Stimulated activated CD8-positive, alpha-beta memory T cell treated with anti-CD3 and anti-CD28 coated beads, Interleukin-15, amount 100 ng/mL, for 24 hours (primary cell): ENCODE data around the gene CYP4B1.
"Not testable (repeated sequence)": the region's sequence is repeated elsewhere in the genome, so short reads cannot be mapped to it uniquely, and the experiment has no call there.

Source experiments
- DNase-seq: peaks from one replicate; pipeline ENCODE4 v3.0.0-alpha.2; 2020; ENCODE audit warnings: low read depth

Gene CYP4B1

DNA sequence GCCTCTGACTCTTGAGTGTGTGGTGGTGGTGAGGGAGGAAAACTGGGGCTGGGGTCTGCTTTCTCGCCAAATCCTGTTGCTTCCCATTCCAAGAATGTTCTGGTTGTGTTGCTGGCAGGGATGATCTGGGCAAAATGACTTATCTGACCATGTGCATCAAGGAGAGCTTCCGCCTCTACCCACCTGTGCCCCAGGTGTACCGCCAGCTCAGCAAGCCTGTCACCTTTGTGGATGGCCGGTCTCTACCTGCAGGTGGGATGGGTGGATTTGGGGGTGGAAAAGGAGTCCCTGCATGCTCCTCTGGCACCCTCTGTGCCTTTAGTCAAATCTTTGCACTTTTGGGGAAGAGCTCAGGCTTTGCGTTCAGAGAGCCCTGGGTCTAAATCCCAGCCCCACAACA is 18.1 kb downstream of the CYP4B1 start:
- no peak for DNase-seq

DNA sequence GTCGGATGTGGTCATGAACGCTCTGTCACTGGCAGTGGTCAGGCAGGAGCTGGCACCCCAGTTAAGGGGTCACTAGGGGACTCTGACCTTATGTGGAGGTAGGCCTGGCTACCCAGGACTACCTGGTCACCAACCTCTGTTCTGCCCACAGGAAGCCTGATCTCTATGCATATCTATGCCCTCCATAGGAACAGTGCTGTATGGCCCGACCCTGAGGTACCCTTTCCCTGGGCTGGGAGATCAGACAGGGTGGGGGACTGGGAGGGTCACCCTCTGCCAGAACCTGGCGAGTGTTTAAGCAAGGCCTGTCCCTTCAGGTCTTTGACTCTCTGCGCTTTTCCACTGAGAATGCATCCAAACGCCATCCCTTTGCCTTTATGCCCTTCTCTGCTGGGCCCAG is 19.0 kb downstream of the CYP4B1 start:
- DNase-seq = no peak

DNA sequence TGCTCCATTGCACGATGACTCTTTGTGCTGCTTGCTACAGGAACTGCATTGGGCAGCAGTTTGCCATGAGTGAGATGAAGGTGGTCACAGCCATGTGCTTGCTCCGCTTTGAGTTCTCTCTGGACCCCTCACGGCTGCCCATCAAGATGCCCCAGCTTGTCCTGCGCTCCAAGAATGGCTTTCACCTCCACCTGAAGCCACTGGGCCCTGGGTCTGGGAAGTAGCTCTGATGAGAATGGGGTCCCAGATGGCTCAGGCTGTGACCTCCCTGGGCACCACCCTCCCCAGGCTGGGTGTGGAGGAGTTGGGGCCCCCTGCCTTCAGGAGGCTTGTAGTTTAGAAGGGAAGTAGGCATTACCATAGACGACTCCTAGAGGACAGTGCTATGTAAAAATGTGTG is 19.7 kb downstream of the CYP4B1 start:
- DNase-seq = no peak

DNA sequence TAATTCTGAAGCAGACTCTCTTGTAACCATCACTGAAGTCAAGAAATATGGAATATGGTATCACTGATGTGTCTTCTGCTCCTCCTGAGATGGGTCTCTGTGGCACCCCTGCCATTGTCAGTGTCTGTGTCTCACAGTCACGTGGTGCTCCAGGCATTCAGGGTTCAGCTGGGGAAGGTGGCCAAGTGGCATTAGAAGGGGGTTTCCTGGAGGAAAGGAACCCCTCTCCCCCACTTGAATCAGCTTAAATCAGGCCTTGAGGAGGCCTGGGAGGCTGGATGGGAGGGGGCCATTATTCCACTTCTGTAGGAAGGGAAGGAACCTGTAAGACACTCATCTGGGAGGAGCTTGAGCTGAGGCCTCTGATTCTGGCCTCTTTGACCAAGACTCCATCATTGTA is 20.5 kb downstream of the CYP4B1 start:
- DNase-seq = no peak

DNA sequence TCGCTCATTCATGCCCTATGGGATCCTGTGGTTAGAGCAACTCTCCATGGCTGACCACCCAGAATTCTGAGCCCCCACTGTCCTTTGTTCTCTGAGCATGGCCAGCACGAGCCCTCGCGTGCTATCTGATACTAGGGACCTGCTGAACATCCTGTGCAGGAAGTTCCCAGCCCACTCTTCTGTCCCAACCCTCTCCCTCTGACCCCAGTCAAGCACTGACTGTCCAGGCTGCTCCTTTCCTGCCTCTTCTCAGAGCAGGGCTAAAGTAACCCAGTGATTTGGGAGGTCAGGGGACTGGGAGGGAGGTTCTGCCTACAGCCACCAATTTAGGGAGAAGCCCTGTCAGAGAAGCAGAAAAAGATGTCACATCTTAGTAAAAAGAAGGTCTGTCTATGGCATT is 21.2 kb downstream of the CYP4B1 start:
- DNase-seq = no peak

DNA sequence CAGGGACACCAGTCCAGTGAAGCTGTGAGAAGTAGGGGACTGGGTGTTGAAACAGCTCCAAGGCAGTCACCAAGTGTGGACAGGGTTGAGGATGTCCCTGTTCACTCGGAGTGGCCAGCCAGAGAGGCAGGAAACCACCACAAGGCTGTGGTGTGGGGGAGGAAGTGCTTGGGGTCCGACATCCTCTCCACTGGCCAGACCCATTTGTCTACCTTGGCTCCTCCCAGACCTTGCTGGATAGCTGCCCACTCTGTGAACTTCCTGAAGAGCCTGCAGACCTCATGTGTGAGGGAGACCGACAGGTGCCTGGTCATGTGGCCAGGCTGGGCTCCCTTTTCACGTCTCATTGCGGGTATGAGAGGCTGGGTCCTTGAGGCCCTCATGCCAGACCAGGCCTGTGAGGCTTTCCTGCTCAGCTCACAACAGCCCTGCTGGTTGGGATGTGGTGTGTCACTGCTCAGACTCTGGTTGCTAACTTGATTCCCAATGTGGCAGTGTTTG is 21.8 kb downstream of the CYP4B1 start:
- no peak for DNase-seq

DNA sequence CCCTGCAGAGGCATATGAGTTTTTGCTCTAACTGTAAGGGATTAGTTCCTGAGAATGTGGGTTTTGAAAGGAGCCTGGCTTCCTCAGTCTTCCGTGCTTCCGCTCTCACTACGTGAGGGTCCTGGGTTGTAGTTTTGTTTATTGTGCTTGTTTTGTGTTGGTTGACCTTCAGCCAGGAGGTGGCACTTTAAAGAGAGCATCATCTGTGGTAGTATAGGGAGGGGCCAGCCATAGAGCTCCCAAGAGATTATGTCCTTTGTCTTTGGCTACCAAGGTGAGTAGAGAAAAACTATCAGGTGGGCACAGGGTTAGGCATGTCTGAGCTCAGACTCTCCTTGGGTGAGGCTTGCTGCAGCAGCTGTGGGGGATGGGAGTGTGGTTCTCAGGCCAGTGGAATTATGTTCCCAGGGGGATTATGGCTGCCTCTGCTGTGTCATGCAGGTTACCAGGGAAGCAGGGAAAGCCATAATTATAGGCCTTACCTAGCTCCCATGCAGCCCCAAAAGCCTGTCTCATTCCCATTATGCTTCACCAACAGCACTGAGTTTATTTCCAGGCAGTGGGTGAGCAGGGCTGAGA is 23.5 kb downstream of the CYP4B1 start:
- no peak for DNase-seq

DNA sequence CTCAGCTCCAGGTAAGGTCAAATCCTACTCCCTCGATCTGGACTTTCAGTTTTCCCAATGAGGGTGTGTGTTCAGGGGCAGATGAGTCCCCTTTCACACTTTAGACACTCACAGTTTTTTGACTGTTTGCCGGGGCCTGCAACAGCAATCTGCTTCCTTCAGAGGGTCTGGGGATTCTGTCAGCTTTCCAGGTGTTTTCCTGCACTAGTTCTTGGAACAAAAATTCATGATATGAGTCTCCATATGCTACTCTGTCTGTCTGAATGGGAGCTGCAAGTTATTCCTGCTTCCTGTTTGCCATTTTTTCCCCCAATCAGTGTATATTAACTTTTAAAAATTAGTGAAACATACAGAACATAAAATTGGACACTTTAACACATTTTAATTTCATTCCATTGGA is 24.3 kb downstream of the CYP4B1 start:
- DNase-seq = no peak

DNA sequence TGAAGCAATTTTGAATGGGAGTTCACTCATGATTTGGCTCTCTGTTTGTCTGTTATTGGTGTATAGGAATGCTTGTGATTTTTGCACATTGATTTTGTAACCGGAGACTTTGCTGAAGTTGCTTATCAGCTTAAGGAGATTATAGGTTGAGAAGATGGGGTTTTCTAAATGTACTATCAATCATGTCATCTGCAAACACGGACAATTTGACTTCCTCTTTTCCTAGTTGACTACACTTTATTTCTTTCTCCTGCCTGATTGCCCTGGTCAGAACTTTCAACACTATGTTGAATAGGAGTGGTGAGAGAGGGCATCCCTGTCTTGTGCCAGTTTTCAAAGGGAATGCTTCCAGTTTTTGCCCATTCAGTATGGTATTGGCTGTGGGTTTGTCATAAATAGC is 28.0 kb downstream of the CYP4B1 start:
- not testable (repeated sequence) for DNase-seq

DNA sequence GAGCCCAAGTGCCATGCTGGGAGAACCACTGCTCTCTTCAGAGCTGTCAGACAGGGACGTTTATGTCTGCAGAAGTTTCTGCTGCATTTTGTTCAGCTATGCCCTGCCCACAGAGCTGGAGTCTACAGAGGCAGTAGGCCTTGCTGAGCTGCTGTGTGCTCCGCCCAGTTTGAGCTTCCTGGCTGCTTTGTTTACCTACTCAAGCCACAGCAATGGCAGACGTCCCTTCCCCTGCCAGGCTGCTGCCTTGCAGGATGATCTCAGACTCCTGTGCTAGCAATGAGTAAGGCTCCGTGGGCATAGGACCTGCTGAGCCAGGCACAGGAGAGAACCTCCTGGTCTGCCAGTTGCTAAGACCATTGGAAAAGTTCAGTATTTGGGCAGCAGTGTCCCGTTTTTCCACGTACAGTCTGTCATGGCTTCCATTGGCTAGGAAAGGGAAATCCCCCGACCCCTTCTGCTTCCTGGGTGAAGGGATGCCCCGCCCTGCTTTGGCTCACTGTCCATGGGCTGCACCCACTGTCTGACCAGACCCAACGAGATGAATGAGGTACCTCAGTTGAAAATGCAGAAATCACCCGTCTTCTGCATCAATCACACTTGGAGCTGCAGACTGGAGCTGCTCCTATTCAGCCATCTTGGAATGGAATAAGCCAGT is 31.9 kb downstream of the CYP4B1 start:
- DNase-seq = no peak

DNA sequence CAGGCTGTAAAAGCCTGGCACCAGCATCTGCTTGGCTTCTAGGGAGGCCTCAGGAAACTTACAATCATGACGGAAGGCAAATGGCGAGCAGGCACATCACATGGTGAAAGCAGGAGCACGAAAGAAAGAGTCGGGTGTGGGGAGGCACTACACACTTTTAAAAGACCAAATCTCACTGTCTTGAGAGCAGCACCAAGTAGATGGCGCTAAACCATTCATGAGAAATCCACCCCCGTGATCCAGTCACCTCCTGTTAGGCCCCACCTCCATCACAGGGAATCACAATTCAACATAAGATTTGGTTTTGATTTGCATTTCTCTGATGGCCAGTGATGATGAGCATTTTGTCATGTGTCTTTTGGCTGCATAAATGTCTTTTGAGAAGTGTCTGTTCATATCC is 36.6 kb downstream of the CYP4B1 start:
- not testable (repeated sequence) for DNase-seq

DNA sequence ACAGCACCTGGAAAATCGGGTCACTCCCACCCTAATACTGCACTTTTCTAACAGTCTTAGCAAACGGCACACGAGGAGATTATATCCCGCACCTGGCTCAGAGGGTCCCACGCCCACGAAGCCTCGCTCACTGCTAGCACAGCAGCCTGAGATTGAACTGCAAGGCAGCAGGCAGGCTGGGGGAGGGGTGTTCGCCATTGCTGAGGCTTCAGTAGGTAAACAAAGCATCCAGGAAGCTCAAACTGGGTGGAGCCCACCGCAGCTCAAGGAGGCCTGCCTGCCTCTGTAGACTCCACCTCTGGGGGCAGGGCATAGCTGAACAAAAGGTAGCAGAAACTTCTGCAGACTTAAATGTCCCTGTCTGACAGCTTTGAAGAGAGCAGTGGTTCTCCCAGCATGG is 47.5 kb downstream of the CYP4B1 start:
- DNase-seq = not testable (repeated sequence)

DNA sequence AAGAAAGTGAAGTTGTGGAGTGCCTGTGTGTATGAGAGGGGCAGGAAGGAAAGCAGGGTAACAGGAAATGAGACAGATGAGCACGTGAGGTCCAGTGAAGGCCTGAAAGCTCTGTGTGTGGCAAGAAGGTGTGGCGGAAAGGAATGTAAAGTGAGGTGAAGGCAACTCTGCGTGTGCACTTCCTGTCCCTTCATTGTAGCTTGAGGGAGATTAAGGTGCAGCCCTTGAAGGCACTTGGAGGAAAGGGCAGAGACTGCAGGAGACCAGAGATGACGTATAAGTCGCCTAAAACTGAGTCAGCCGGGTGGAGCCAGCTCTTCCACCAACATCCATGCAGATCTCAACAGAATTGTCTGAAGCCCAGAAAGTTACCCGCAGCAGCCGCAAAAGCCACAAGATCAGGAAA is 58.8 kb downstream of the CYP4B1 start:
- not testable (repeated sequence) for DNase-seq

DNA sequence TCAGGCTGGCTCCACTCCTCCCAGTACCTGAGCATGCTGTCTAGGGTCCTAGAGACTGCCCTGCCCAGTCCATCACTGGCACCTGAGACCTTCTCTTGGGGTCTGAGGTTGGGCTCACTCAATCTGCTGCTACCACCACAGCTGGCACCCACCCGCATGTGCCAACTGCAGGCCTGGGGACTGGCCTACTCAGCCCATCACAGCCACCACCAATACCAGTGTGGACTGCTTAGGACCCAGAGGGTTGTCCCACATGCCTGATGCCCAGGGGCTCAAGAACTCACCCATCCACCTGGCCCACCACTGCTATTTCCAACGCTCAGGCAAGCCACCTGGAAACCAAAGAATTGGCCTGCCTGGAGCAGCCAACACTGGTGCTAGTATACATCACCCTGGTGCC is 63.5 kb downstream of the CYP4B1 start:
- no peak for DNase-seq
